IMR-90 (cell line): ENCODE data around the gene SLC12A6. TPM values are rescaled to one million over a fixed set of nuclear protein-coding genes. Genes with fewer than 3 reads are reported as not detected.
"Not testable (repeated sequence)": the region's sequence is repeated elsewhere in the genome, so short reads cannot be mapped to it uniquely, and the experiment has no call there.

Source experiments
- ATAC-seq: fragments of 200-7000 bp; cut with Tn5 transposase; 2 replicates; pipeline ENCODE4 v1.9.1; 2020; ENCODE audit warnings: low read depth, mild to moderate bottlenecking, moderate library complexity
- BruUV-seq: library from RNA; stranded (reverse); fragments of 400-500 nt; replicated peaks from 2 replicates; lab custom pipeline; 2021; lab: Mats Ljungman, UMichigan
- CTCF ChIA-PET: fragments of 300-600 bp; formaldehyde crosslinking; extraction: SDS; loops from one replicate; lab custom pipeline; 2021; ENCODE audit warnings: antibody characterized with exemption; lab: Yijun Ruan, JAX
- POLR2A ChIA-PET: fragments of 300-600 bp; sonication (Branson Sonifier 250); formaldehyde crosslinking; loops from one replicate; lab custom pipeline; 2022; ENCODE audit warnings: antibody characterized with exemption; ENCODE audit not compliant: unreplicated experiment; lab: Charles Lee
- DNase-seq: peaks from one replicate; pipeline ENCODE4 v3.0.0; 2013
- H2AFZ ChIP-seq: replicated peaks from 2 replicates; pipeline ENCODE3; 2013; ENCODE audit warnings: low read length, mild to moderate bottlenecking; ENCODE audit not compliant: poor library complexity
- H2AK5ac ChIP-seq: 2 replicates; pipeline ENCODE4 v1.6.1; 2013; ENCODE audit warnings: low read depth, low read length, inconsistent platforms
- H2AK9ac ChIP-seq: replicated peaks from 2 replicates; pipeline ENCODE3; 2013; ENCODE audit warnings: mild to moderate bottlenecking, low read depth, low read length, moderate library complexity; ENCODE audit not compliant: poor library complexity
- H2BK120ac ChIP-seq: 2 replicates; pipeline ENCODE4 v1.6.1; 2013; ENCODE audit warnings: low read depth, low read length, inconsistent platforms
- H2BK15ac ChIP-seq: 3 replicates; pipeline ENCODE4 v1.6.1; 2013; ENCODE audit warnings: low read depth, low read length, inconsistent platforms
- H2BK20ac ChIP-seq: 2 replicates; pipeline ENCODE4 v1.6.1; 2013; ENCODE audit warnings: low read depth, mild to moderate bottlenecking, inconsistent platforms, low read length, moderate library complexity
- H2BK5ac ChIP-seq: 2 replicates; pipeline ENCODE4 v1.6.1; 2013; ENCODE audit warnings: mild to moderate bottlenecking, low read depth, low read length, inconsistent platforms; ENCODE audit not compliant: poor library complexity, severe bottlenecking
- H3K14ac ChIP-seq: replicated peaks from 2 replicates; pipeline ENCODE4 v1.6.1; 2013; ENCODE audit warnings: low read depth, low read length, inconsistent platforms
- H3K18ac ChIP-seq: 2 replicates; pipeline ENCODE4 v1.6.1; 2013; ENCODE audit warnings: low read depth, low read length, control low read depth
- H3K23ac ChIP-seq: 2 replicates; pipeline ENCODE4 v1.6.1; 2013; ENCODE audit warnings: low read depth, low read length, inconsistent platforms
- H3K27ac ChIP-seq: 2 replicates; pipeline ENCODE4 v1.5.1; 2013; ENCODE audit warnings: mild to moderate bottlenecking, control low read depth, low read length; ENCODE audit not compliant: insufficient read depth
- H3K27me3 ChIP-seq: 2 replicates; pipeline ENCODE4 v1.6.1; 2013; ENCODE audit warnings: low read length; ENCODE audit not compliant: control insufficient read depth, insufficient read depth
- H3K36me3 ChIP-seq: 2 replicates; pipeline ENCODE4 v1.6.1; 2013; ENCODE audit warnings: low read length, mixed read lengths; ENCODE audit not compliant: control insufficient read depth, insufficient read depth
- H3K4ac ChIP-seq: 2 replicates; pipeline ENCODE4 v1.6.1; 2013; ENCODE audit warnings: low read depth, low read length, inconsistent platforms
- H3K4me1 ChIP-seq: 2 replicates; pipeline ENCODE4 v1.6.1; 2013; ENCODE audit warnings: low read length, mixed read lengths; ENCODE audit not compliant: control insufficient read depth, insufficient read depth
- H3K4me2 ChIP-seq: 2 replicates; pipeline ENCODE4 v1.6.1; 2013; ENCODE audit warnings: low read depth, mild to moderate bottlenecking, control low read depth, low read length, moderate library complexity
- H3K4me3 ChIP-seq: 2 replicates; pipeline ENCODE4 v1.5.1; 2013; ENCODE audit warnings: low read depth, mild to moderate bottlenecking, control low read depth, low read length, moderate library complexity; ENCODE audit not compliant: insufficient read depth
- H3K56ac ChIP-seq: 2 replicates; pipeline ENCODE4 v1.6.1; 2013; ENCODE audit warnings: low read length, inconsistent platforms; ENCODE audit not compliant: insufficient read depth; ENCODE audit errors: extremely low read depth
- H3K79me1 ChIP-seq, 2 experiments: 2 replicates each; pipeline ENCODE4 v1.6.1; 2013; ENCODE audit warnings: low read length in 2 of 2, inconsistent platforms in 1 of 2, low read depth in 1 of 2
- H3K9ac ChIP-seq: 2 replicates; pipeline ENCODE4 v1.6.1; 2013; ENCODE audit warnings: low read depth, low read length, control low read depth
- H3K9me1 ChIP-seq: 2 replicates; pipeline ENCODE4 v1.6.1; 2013; ENCODE audit warnings: low read length, inconsistent platforms; ENCODE audit not compliant: insufficient read depth
- H3K9me3 ChIP-seq: 2 replicates; pipeline ENCODE4 v1.6.1; 2013; ENCODE audit warnings: low read length; ENCODE audit not compliant: control insufficient read depth, insufficient read depth
- H4K20me1 ChIP-seq: 2 replicates; pipeline ENCODE4 v1.6.1; 2013; ENCODE audit warnings: low read length, inconsistent platforms; ENCODE audit not compliant: insufficient read depth
- H4K5ac ChIP-seq: 2 replicates; pipeline ENCODE4 v1.6.1; 2013; ENCODE audit warnings: mild to moderate bottlenecking, low read depth, low read length, control low read depth
- H4K8ac ChIP-seq, 2 experiments: 2 replicates each; pipeline ENCODE4 v1.6.1; 2013; ENCODE audit warnings: low read depth in 2 of 2, low read length in 2 of 2, control low read depth in 1 of 2, inconsistent platforms in 1 of 2
- H4K91ac ChIP-seq: 2 replicates; pipeline ENCODE4 v1.6.1; 2013; ENCODE audit warnings: low read depth, low read length, inconsistent platforms; ENCODE audit not compliant: insufficient read depth
- WGBS, 2 experiments: methylation state at CpG; one replicate each; pipeline versions ENCODE4 v1.1.5 to v1.1.7; 2013; ENCODE audit warnings: missing lambda C conversion rate in 2 of 2; ENCODE audit not compliant: insufficient read length in 1 of 2; ENCODE audit errors: extremely low coverage in 2 of 2; 5-methylcytosine and 5-hydroxymethylcytosine counted together
- dilution Hi-C: fragments of 300-500 bp; cut with HindIII; formaldehyde crosslinking; loops from one replicate; pipeline ENCODE4 v1.14.3; 2018; ENCODE audit warnings: low sequenced_read_pairs; ENCODE audit not compliant: unreplicated experiment
- in situ Hi-C: fragments of 300-500 bp; cut with MboI; formaldehyde crosslinking; loops from 3 replicates; pipeline ENCODE4 v1.14.3; 2019; ENCODE audit warnings: low sequenced_read_pairs, inconsistent platforms, mixed read lengths
- intact Hi-C: fragments of 100-400 bp; cut with micrococcal nuclease; formaldehyde crosslinking; loops from 2 replicates; pipeline ENCODE4 v1.10.0; 2022
- polyA plus RNA-seq, 3 experiments: library from polyadenylated mRNA; depleted of rRNA; stranded (reverse); fragments of >200 nt; gene quantifications; 2 replicates each; pipeline ENCODE4 v1.2.3, GENCODE V29; 2012; ENCODE audit warnings: low replicate concordance in 1 of 3
- total RNA-seq: library from RNA; depleted of rRNA; stranded (reverse); fragments of >200 nt; gene quantifications from 2 replicates; pipeline ENCODE4 v1.2.3, GENCODE V29; 2012

Gene SLC12A6
- total and polyA plus RNA-seq, 2 of the 4 experiments (the other 2 are of a cell fraction): 7.7 to 10.2 TPM

DNA sequence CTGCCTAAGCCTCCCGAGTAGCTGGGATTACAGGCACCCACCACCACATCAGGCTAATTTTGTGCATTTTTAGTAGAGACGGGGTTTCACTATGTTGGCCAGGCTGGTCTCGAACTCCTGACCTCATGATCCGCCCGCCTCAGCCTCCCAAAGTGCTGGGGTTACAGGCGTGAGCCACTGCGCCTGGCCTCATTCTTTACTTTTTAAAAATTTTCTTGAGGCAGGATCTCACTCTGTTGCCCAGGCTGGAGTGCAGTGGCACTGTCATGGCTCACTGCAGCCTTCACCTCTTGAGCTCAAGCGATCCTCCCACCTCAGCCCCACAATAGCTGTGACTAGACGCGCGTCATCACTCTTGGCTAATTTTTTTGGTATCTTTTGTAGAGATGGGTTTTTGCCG lies 15.4 kb upstream of the SLC12A6 start:
- not testable (repeated sequence) for H2AK5ac ChIP-seq

More for the DNA sequence above, 15.4 kb upstream of the SLC12A6 start:
- H4K8ac ChIP-seq, H2BK5ac ChIP-seq, H3K4me2 ChIP-seq, dilution Hi-C loops, H4K5ac ChIP-seq, H3K14ac ChIP-seq, H3K9me3 ChIP-seq, H2BK120ac ChIP-seq, H2BK20ac ChIP-seq, H3K79me1 ChIP-seq, H3K36me3 ChIP-seq, H3K23ac ChIP-seq, in situ Hi-C loops, H2BK15ac ChIP-seq, H4K20me1 ChIP-seq, H3K9ac ChIP-seq, H3K4me3 ChIP-seq, H3K18ac ChIP-seq, intact Hi-C loops, POLR2A ChIA-PET, ATAC-seq, H3K27me3 ChIP-seq, H2AFZ ChIP-seq, DNase-seq, H3K4ac ChIP-seq, H3K9me1 ChIP-seq, H3K4me1 ChIP-seq, BruUV-seq, H3K27ac ChIP-seq, H3K56ac ChIP-seq, H2AK9ac ChIP-seq, H4K91ac ChIP-seq: not testable (repeated sequence)
- CTCF ChIA-PET: interaction anchor here (1.4 kb wide), 1 partner anchor 14 kb away, joined by 3 read pairs; the partner anchor contains the start of gene LPCAT4
- WGBS, 2 experiments: no CpG with 5 or more reads among the region's 12 CpGs
